K562 (cell line): Measurements from ENCODE around the gene ZNF140. TPM values are rescaled to one million over a fixed set of nuclear protein-coding genes. Genes with fewer than 3 reads are reported as not detected.
A peak's percentile ranks its signal among the peaks of the same experiment; 100 is the strongest.

Source experiments
- AFF4 ChIP-seq: sonication (generic); formaldehyde crosslinking; IDR thresholded peaks from 2 replicates; pipeline ENCODE4 v1.8.0; 2023; ENCODE audit warnings: mild to moderate bottlenecking, missing genetic modification reagents
- ELF2 ChIP-seq: fragments of 250-450 bp; sonication (Bioruptor Pico); IDR thresholded peaks from 2 replicates; pipeline ENCODE4 v1.5.0; 2021; ENCODE audit warnings: mild to moderate bottlenecking
- FOSL1 ChIP-seq: fragments of 200-800 bp; sonication (Bioruptor generic); conservative IDR thresholded peaks from 2 replicates; pipeline ENCODE4 v1.6.1; 2016; ENCODE audit warnings: missing genetic modification characterization, missing compliant biosample characterization
- GTF2E2 ChIP-seq: fragments of 200-800 bp; sonication (Bioruptor generic); IDR thresholded peaks from 2 replicates; pipeline ENCODE4 v1.6.1; 2016; ENCODE audit warnings: missing genetic modification characterization, missing compliant biosample characterization
- MYC ChIP-seq, 2 experiments: fragments of 250-450 bp in 1 of 2; sonication (Bioruptor Pico) in 1 of 2; IDR thresholded peaks; 2 replicates each; pipeline versions ENCODE4 v1.5.1 to v1.6.1; 2012 to 2021; ENCODE audit warnings: low read depth in 2 of 2, borderline replicate concordance in 1 of 2, improper control_type of control experiment in 1 of 2, low read length in 1 of 2, mild to moderate bottlenecking in 1 of 2, moderate library complexity in 1 of 2
- NR2C1 ChIP-seq, 2 experiments: fragments of 450-650 bp; IDR thresholded peaks; 2 replicates each; pipeline ENCODE4 v1.6.1; 2017; ENCODE audit warnings: mild to moderate bottlenecking in 2 of 2, antibody characterized with exemption in 1 of 2, inconsistent platforms in 1 of 2, missing compliant biosample characterization in 1 of 2, missing genetic modification characterization in 1 of 2
- POLR2G ChIP-seq: fragments of 200-400 bp; formaldehyde crosslinking; IDR thresholded peaks from 2 replicates; pipeline ENCODE4 v1.6.1; 2017; ENCODE audit warnings: low read depth, mild to moderate bottlenecking, antibody characterized with exemption, low read length, moderate library complexity
- SAP30 ChIP-seq: fragments of 200-600 bp; sonication (generic); IDR thresholded peaks from 2 replicates; pipeline ENCODE4 v1.6.1; 2012; ENCODE audit warnings: borderline replicate concordance, low read depth, mild to moderate bottlenecking, moderate library complexity, low read length, control low read depth, inconsistent platforms; ENCODE audit not compliant: insufficient read depth, poor library complexity, severe bottlenecking
- SMARCE1 ChIP-seq: fragments of 450-650 bp; IDR thresholded peaks from 2 replicates; pipeline ENCODE4 v1.7.1; 2016; ENCODE audit warnings: mild to moderate bottlenecking
- TRIM28 ChIP-seq: fragments of 450-650 bp; IDR thresholded peaks from 2 replicates; pipeline ENCODE4 v1.6.1; 2017
- TSC22D4 ChIP-seq: fragments of 450-650 bp; IDR thresholded peaks from 2 replicates; pipeline ENCODE4 v1.6.1; 2016; ENCODE audit warnings: missing genetic modification characterization, missing biosample characterization, control low read depth
- U2AF2 ChIP-seq: fragments of 200-400 bp; formaldehyde crosslinking; optimal IDR thresholded peaks from 2 replicates; pipeline ENCODE3; 2017; ENCODE audit warnings: low read depth, mild to moderate bottlenecking, low read length
- YBX1 ChIP-seq: fragments of 450-650 bp; IDR thresholded peaks from 2 replicates; pipeline ENCODE4 v1.7.1; 2016; ENCODE audit warnings: mild to moderate bottlenecking
- ZNF431 ChIP-seq: sonication (generic); formaldehyde crosslinking; IDR thresholded peaks from 2 replicates; pipeline ENCODE4 v1.8.0; 2022; ENCODE audit warnings: mild to moderate bottlenecking, missing genetic modification reagents
- polyA plus RNA-seq, 8 experiments: library from polyadenylated mRNA; depleted of rRNA in 4 of 8; stranded (reverse) in 5 of 8; unstranded in 3 of 8; fragments of >200 nt; fragmentation: Nextera tagmentation in 2 of 8; fragmentation: Illumina TruSeq in 1 of 8; extraction: Ambion mirVana in 2 of 8; extraction: Trizol in 1 of 8; gene quantifications; 2 replicates each; pipeline versions ENCODE4 v1.2.1 to v1.2.3, GENCODE V29; 2011 to 2014; ENCODE audit warnings: inconsistent platforms in 1 of 8, missing spikeins in 1 of 8
- total RNA-seq, 7 experiments: library from RNA; depleted of rRNA in 6 of 7; stranded (reverse); fragments of >200 nt in 6 of 7; fragmentation: Illumina TruSeq in 2 of 7; extraction: Trizol in 2 of 7; gene quantifications; 2 replicates each; pipeline versions ENCODE4 v1.2.1 to v1.2.3, GENCODE V29; 2011 to 2021; ENCODE audit warnings: low replicate concordance in 1 of 7
- TF ChIP-seq, protein P1 (sequence below): sonication (generic); formaldehyde crosslinking; IDR thresholded peaks from 2 replicates; pipeline ENCODE4 v1.8.0; 2023; ENCODE audit warnings: missing genetic modification reagents, mild to moderate bottlenecking, borderline replicate concordance
- TF ChIP-seq, protein P2 (sequence below): fragments of 250-450 bp; sonication (Bioruptor Pico); IDR thresholded peaks from 2 replicates; pipeline ENCODE4 v1.6.1; 2021; ENCODE audit warnings: mild to moderate bottlenecking

Gene ZNF140
- total and polyA plus RNA-seq, 9 of the 15 experiments (the other 6 are each of a cell fraction or from before 2014, with no cell fraction given), result 1.6 to 10.9 (median 5.3) TPM

GRCh38 chr12:133130808-133131128 is 50.0 kb downstream of the ZNF140 start (continued):
- TF ChIP-seq MYC (IDR thresholded peaks at IDR 0.05; ENCODE audit: low read depth, low read length), result no peak
- 0 out of 2 replicates have a peak, but pooled peaks have one; percentile 32 for TF ChIP-seq MYC (CRISPR knock-in tag; IDR thresholded peaks at IDR 0.05; ENCODE audit: borderline replicate concordance, low read depth)
- TF ChIP-seq AFF4 (CRISPR knock-in tag), result 0 out of 2 replicates have a peak, but pooled peaks have one; percentile 15
- TF ChIP-seq FOSL1 (tag), result 0 out of 2 replicates have a peak, but pooled peaks have one; percentile 1
- TF ChIP-seq, protein P1, sequence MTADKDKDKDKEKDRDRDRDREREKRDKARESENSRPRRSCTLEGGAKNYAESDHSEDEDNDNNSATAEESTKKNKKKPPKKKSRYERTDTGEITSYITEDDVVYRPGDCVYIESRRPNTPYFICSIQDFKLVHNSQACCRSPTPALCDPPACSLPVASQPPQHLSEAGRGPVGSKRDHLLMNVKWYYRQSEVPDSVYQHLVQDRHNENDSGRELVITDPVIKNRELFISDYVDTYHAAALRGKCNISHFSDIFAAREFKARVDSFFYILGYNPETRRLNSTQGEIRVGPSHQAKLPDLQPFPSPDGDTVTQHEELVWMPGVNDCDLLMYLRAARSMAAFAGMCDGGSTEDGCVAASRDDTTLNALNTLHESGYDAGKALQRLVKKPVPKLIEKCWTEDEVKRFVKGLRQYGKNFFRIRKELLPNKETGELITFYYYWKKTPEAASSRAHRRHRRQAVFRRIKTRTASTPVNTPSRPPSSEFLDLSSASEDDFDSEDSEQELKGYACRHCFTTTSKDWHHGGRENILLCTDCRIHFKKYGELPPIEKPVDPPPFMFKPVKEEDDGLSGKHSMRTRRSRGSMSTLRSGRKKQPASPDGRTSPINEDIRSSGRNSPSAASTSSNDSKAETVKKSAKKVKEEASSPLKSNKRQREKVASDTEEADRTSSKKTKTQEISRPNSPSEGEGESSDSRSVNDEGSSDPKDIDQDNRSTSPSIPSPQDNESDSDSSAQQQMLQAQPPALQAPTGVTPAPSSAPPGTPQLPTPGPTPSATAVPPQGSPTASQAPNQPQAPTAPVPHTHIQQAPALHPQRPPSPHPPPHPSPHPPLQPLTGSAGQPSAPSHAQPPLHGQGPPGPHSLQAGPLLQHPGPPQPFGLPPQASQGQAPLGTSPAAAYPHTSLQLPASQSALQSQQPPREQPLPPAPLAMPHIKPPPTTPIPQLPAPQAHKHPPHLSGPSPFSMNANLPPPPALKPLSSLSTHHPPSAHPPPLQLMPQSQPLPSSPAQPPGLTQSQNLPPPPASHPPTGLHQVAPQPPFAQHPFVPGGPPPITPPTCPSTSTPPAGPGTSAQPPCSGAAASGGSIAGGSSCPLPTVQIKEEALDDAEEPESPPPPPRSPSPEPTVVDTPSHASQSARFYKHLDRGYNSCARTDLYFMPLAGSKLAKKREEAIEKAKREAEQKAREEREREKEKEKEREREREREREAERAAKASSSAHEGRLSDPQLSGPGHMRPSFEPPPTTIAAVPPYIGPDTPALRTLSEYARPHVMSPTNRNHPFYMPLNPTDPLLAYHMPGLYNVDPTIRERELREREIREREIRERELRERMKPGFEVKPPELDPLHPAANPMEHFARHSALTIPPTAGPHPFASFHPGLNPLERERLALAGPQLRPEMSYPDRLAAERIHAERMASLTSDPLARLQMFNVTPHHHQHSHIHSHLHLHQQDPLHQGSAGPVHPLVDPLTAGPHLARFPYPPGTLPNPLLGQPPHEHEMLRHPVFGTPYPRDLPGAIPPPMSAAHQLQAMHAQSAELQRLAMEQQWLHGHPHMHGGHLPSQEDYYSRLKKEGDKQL (CRISPR knock-in tag), result no peak
- TF ChIP-seq POLR2G, result no peak
- no peak for TF ChIP-seq NR2C1 (IDR thresholded peaks at IDR 0.05)
- 0 out of 2 replicates have a peak, but pooled peaks have one; percentile 10 for TF ChIP-seq NR2C1 (tag; IDR thresholded peaks at IDR 0.05)
- TF ChIP-seq, protein P2, sequence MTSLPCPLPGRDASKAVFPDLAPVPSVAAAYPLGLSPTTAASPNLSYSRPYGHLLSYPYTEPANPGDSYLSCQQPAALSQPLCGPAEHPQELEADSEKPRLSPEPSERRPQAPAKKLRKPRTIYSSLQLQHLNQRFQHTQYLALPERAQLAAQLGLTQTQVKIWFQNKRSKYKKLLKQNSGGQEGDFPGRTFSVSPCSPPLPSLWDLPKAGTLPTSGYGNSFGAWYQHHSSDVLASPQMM (CRISPR knock-in tag), result no peak
- 0 out of 2 replicates have a peak, but pooled peaks have one; percentile 58 for TF ChIP-seq GTF2E2 (tag)
- TF ChIP-seq ELF2 (CRISPR knock-in tag), result no peak
- no peak; the same call in 1 of the 2 replicates for TF ChIP-seq SMARCE1
- no peak for TF ChIP-seq TSC22D4
- peak; percentile 7; the same call in 1 of the 2 replicates for TF ChIP-seq ZNF431 (CRISPR knock-in tag)
- 0 out of 2 replicates have a peak, but pooled peaks have one; percentile 27 for TF ChIP-seq TRIM28
- no peak for TF ChIP-seq YBX1
- TF ChIP-seq SAP30, result peak; percentile 73
- no peak for TF ChIP-seq U2AF2
